ENCODE results near the gene EIF4B. TPM values are rescaled to one million over a fixed set of nuclear protein-coding genes. Genes with fewer than 3 reads are reported as not detected.

Gene EIF4B
- total RNA-seq, 2 experiments from 2014 or later, result 264 to 382 TPM

GRCh38 chr12:53042607-53043454 lies 36.6 kb downstream of the EIF4B start:
- Mint-ChIP-seq H3K36me3 (peaks cover 33% of the 10 kb centered on the region), H3K9me3 (ENCODE audit: low read depth) (no peaks in the 10 kb centered on the region), H3K27ac (peak overlapping the region; percentile 16), H3K4me1 (peaks cover 27% of the 10 kb centered on the region), H3K4me3 (no peak overlapping the region), H3K27me3 (peaks cover 11% of the 10 kb centered on the region)
- no peak for DNase-seq
- CTCF ChIA-PET, result interaction anchor here (1.2 to 1.3 kb wide), 2 partner anchors 11 to 23 kb away, joined by 3 read pairs; no protein-coding TSS in a partner anchor
- ATAC-seq, result no peak

GRCh38 chr12:53044052-53044581 lies 37.9 kb downstream of the EIF4B start:
- no peak overlapping the region for H3K27ac Mint-ChIP-seq
- CTCF ChIA-PET, result interaction anchor here (0.6 to 4.4 kb wide), 3 partner anchors 11 to 35 kb away, joined by 3 to 24 read pairs (median 4); partner anchors contain the start of gene SPRYD3
- peaks cover 20% of the 10 kb centered on the region for H3K4me1 Mint-ChIP-seq
- DNase-seq (no peak), ATAC-seq (no peak)
- peaks cover 24% of the 10 kb centered on the region for H3K36me3 Mint-ChIP-seq
- no peak overlapping the region for H3K4me3 Mint-ChIP-seq
- peaks cover 11% of the 10 kb centered on the region for H3K27me3 Mint-ChIP-seq
- H3K9me3 Mint-ChIP-seq (ENCODE audit: low read depth), result no peaks in the 10 kb centered on the region

GRCh38 chr12:53044896-53045695 lies 38.8 kb downstream of the EIF4B start:
- DNase-seq (no peak), ATAC-seq (no peak)
- Mint-ChIP-seq H3K27ac (no peak overlapping the region), H3K36me3 (peaks cover 15% of the 10 kb centered on the region), H3K4me1 (peaks cover 17% of the 10 kb centered on the region), H3K4me3 (peak overlapping the region; percentile 83), H3K9me3 (ENCODE audit: low read depth) (no peaks in the 10 kb centered on the region), H3K27me3 (peaks cover 11% of the 10 kb centered on the region)
- CTCF ChIA-PET, result interaction anchor here (1.0 to 13.7 kb wide), 6 partner anchors 9 to 58 kb away, joined by 3 to 153 read pairs (median 16); partner anchors contain the start of genes IGFBP6, SOAT2 and SPRYD3

- Mint-ChIP-seq H3K27me3 (peaks cover 11% of the 10 kb centered on the region), H3K27ac (no peak overlapping the region), H3K36me3 (peaks cover 13% of the 10 kb centered on the region), H3K9me3 (ENCODE audit: low read depth) (no peaks in the 10 kb centered on the region), H3K4me3 (peak overlapping the region; percentile 83), H3K4me1 (peaks cover 17% of the 10 kb centered on the region)
- ATAC-seq (no peak), DNase-seq (no peak)
- CTCF ChIA-PET, result interaction anchor here (1.0 to 13.7 kb wide), 8 partner anchors 9 to 57 kb away, joined by 3 to 153 read pairs (median 6); partner anchors contain the start of genes IGFBP6, SOAT2 and SPRYD3
Measured at GRCh38 chr12:53045696-53046045, 39.4 kb downstream of the EIF4B start.

GRCh38 chr12:53046655-53047220 lies 40.5 kb downstream of the EIF4B start:
- Mint-ChIP-seq H3K9me3 (ENCODE audit: low read depth) (no peaks in the 10 kb centered on the region), H3K27ac (peak overlapping the region; percentile 60), H3K4me3 (peak overlapping the region; percentile 83), H3K27me3 (peaks cover 11% of the 10 kb centered on the region), H3K4me1 (peaks cover 17% of the 10 kb centered on the region), H3K36me3 (peaks cover 8% of the 10 kb centered on the region)
- ATAC-seq (peak; percentile 48), DNase-seq (peak; percentile 67)
- CTCF ChIA-PET, result interaction anchor here (0.5 to 13.7 kb wide), 14 partner anchors 8 to 526 kb away, joined by 3 to 153 read pairs (median 4); partner anchors contain the start of genes AAAS, IGFBP6, SOAT2 and SPRYD3

- ATAC-seq (peak; percentile 84), DNase-seq (peak; percentile 66)
- H3K27me3 Mint-ChIP-seq, result peaks cover 11% of the 10 kb centered on the region
- peaks cover 4% of the 10 kb centered on the region for H3K36me3 Mint-ChIP-seq
- no peaks in the 10 kb centered on the region for H3K9me3 Mint-ChIP-seq (ENCODE audit: low read depth)
- CTCF ChIA-PET, result interaction anchor here (0.6 to 13.7 kb wide), 15 partner anchors 7 to 525 kb away, joined by 3 to 153 read pairs (median 4); partner anchors contain the start of genes AAAS, IGFBP6, SP1 and SPRYD3
- H3K4me3 Mint-ChIP-seq, result peak overlapping the region; percentile 83
- H3K4me1 Mint-ChIP-seq, result peaks cover 17% of the 10 kb centered on the region
- no peak overlapping the region for H3K27ac Mint-ChIP-seq
Measured at GRCh38 chr12:53047221-53048032, 41.2 kb downstream of the EIF4B start.

GRCh38 chr12:53048033-53048779 lies 42.0 kb downstream of the EIF4B start:
- no peak for ATAC-seq
- CTCF ChIA-PET, result interaction anchor here (0.7 to 13.7 kb wide), 14 partner anchors 7 to 496 kb away, joined by 3 to 153 read pairs (median 4); partner anchors contain the start of genes AAAS, IGFBP6, SP1 and SPRYD3

GRCh38 chr12:53048780-53049401 lies 42.6 kb downstream of the EIF4B start:
- no peaks in the 10 kb centered on the region for H3K36me3 Mint-ChIP-seq
- CTCF ChIA-PET, result interaction anchor here (1.1 to 13.7 kb wide), 3 partner anchors 18 to 54 kb away, joined by 3 to 153 read pairs (median 36); partner anchors contain the start of gene IGFBP6
- H3K9me3 Mint-ChIP-seq (ENCODE audit: low read depth), result no peaks in the 10 kb centered on the region
- H3K27ac Mint-ChIP-seq, result peak overlapping the region; percentile 55
- peaks cover 11% of the 10 kb centered on the region for H3K27me3 Mint-ChIP-seq
- ATAC-seq (no peak), DNase-seq (no peak)
- no peak overlapping the region for H3K4me3 Mint-ChIP-seq
- H3K4me1 Mint-ChIP-seq, result peaks cover 22% of the 10 kb centered on the region

More at GRCh38 chr12:53048033-53048779, 42.0 kb downstream of the EIF4B start:
- H3K4me1 Mint-ChIP-seq, result peaks cover 17% of the 10 kb centered on the region
- no peaks in the 10 kb centered on the region for H3K9me3 Mint-ChIP-seq (ENCODE audit: low read depth)
- H3K27me3 Mint-ChIP-seq, result peaks cover 11% of the 10 kb centered on the region
- no peaks in the 10 kb centered on the region for H3K36me3 Mint-ChIP-seq
- no peak overlapping the region for H3K4me3 Mint-ChIP-seq
- no peak overlapping the region for H3K27ac Mint-ChIP-seq
- DNase-seq, result peak; percentile 40

- no peaks in the 10 kb centered on the region for H3K9me3 Mint-ChIP-seq (ENCODE audit: low read depth)
- ATAC-seq (no peak), DNase-seq (no peak)
- no peak within 1 kb of the TSS for H3K4me3 Mint-ChIP-seq
- no peaks in the 10 kb centered on the region for H3K36me3 Mint-ChIP-seq
- H3K27me3 Mint-ChIP-seq, result peaks cover 11% of the 10 kb centered on the region
- CTCF ChIA-PET, result interaction anchor here (13.7 kb wide), 1 partner anchor 17 kb away, joined by 153 read pairs; no protein-coding TSS in a partner anchor
- H3K4me1 Mint-ChIP-seq, result peaks cover 27% of the 10 kb centered on the region
- H3K27ac Mint-ChIP-seq, result peak within 1 kb of the TSS; percentile 55
Measured at GRCh38 chr12:53049571-53050318, 43.5 kb downstream of the EIF4B start, which contains the start of gene TNS2. TSS of gene TNS2 (plus strand) at chr12:53050065. CDS start at chr12:53050186, 121 bp downstream.

GRCh38 chr12:53050426-53051057 lies 44.3 kb downstream of the EIF4B start:
- H3K27ac Mint-ChIP-seq, result no peak overlapping the region

More at GRCh38 chr12:53050426-53051057, 44.3 kb downstream of the EIF4B start:
- ATAC-seq (no peak), DNase-seq (no peak)
- no peak overlapping the region for H3K4me3 Mint-ChIP-seq
- H3K4me1 Mint-ChIP-seq, result peaks cover 32% of the 10 kb centered on the region
- CTCF ChIA-PET, result interaction anchor here (1.8 to 13.7 kb wide), 3 partner anchors 12 to 49 kb away, joined by 6 to 153 read pairs (median 6); no protein-coding TSS in a partner anchor
- no peaks in the 10 kb centered on the region for H3K9me3 Mint-ChIP-seq (ENCODE audit: low read depth)
- peaks cover 8% of the 10 kb centered on the region for H3K27me3 Mint-ChIP-seq
- no peaks in the 10 kb centered on the region for H3K36me3 Mint-ChIP-seq

Measured in activated CD8-positive, alpha-beta memory T cell treated with anti-CD3 and anti-CD28 coated beads, Interleukin-2, amount 10 ng/mL, durations not matched to agents 7 days and 5 days (primary cell).